HUDEP-2 (cell line): ENCODE data around the gene KRT13.

Source experiments
- DNase-seq, 76 experiments: peaks; one replicate each; lab custom pipeline; 2025; ENCODE audit not compliant: unreplicated experiment in 76 of 76; lab: John Stamatoyannopoulos, UW

KRT13 gene

GRCh38 chr17:41500131-41500911, 5.1 kb downstream of the KRT13 start:
- peak in 71 of 76 experiments; percentile 11 to 85 (median 53) for DNase-seq

GRCh38 chr17:41499714-41500113, 5.7 kb downstream of the KRT13 start:
- no peak for DNase-seq

GRCh38 chr17:41498276-41498675, 7.1 kb downstream of the KRT13 start:
- no peak for DNase-seq

GRCh38 chr17:41496803-41497484, 8.5 kb downstream of the KRT13 start:
- DNase-seq: peak in 73 of 76 experiments; percentile 29 to 92 (median 79)

- DNase-seq: no peak
These were observed 10.9 kb downstream of the KRT13 start for GRCh38 chr17:41494524-41494923.

GRCh38 chr17:41492771-41493170, 12.6 kb downstream of the KRT13 start:
- no peak for DNase-seq

- DNase-seq: no peak
These were observed 13.1 kb downstream of the KRT13 start for GRCh38 chr17:41492351-41492750.

GRCh38 chr17:41491476-41491875, 13.9 kb downstream of the KRT13 start:
- DNase-seq: no peak

- no peak for DNase-seq
These were observed 15.1 kb downstream of the KRT13 start for GRCh38 chr17:41490000-41490990.

GRCh38 chr17:41489531-41489930, 15.9 kb downstream of the KRT13 start, which contains the start of gene KRT36:
Gene KRT36, minus strand, starts transcription at chr17:41489910. Its CDS starts 46 bp downstream, at chr17:41489864.
- DNase-seq: no peak

GRCh38 chr17:41486809-41487530, 18.4 kb downstream of the KRT13 start:
- DNase-seq: peak in 55 of 76 experiments; percentile 5 to 72 (median 41)

GRCh38 chr17:41486316-41486715, 19.1 kb downstream of the KRT13 start:
- DNase-seq: no peak

GRCh38 chr17:41484920-41485904, 20.2 kb downstream of the KRT13 start:
- DNase-seq: no peak

GRCh38 chr17:41483991-41484826, 21.2 kb downstream of the KRT13 start:
- peak in 7 of 76 experiments; percentile 7 to 33 (median 20) for DNase-seq

- no peak for DNase-seq
These were observed 21.9 kb downstream of the KRT13 start for GRCh38 chr17:41483531-41483930.

GRCh38 chr17:41481036-41481435, 24.4 kb downstream of the KRT13 start, which contains the start of gene KRT35:
Gene KRT35, minus strand, starts transcription at chr17:41481151. Its CDS starts 54 bp downstream, at chr17:41481097.
- DNase-seq: no peak

GRCh38 chr17:41480581-41480980, 24.8 kb downstream of the KRT13 start:
- no peak for DNase-seq

- DNase-seq: no peak
These were observed 25.3 kb downstream of the KRT13 start for GRCh38 chr17:41480136-41480535.
